GM12878 (cell line): ENCODE results near the gene TNKS2. TPM values are rescaled to one million over a fixed set of nuclear protein-coding genes. Genes with fewer than 3 reads are reported as not detected.

Experiments
- ATAC-seq: fragments of 200-7000 bp; cut with Tn5 transposase; 3 replicates; pipeline ENCODE4 v1.9.1; 2020; ENCODE audit warnings: mild to moderate bottlenecking, moderate library complexity
- BruUV-seq: library from RNA; stranded (reverse); fragments of 400-500 nt; replicated peaks from 2 replicates; lab custom pipeline; 2021; lab: Mats Ljungman, UMichigan
- CTCF ChIA-PET: fragments of 300-600 bp; sonication (Branson Sonifier 250); formaldehyde crosslinking; extraction: SDS; loops from one replicate; lab custom pipeline; 2021; ENCODE audit warnings: inconsistent platforms; lab: Yijun Ruan, JAX
- POLR2A ChIA-PET: fragments of 350-600 bp; formaldehyde crosslinking; extraction: SDS; loops from one replicate; lab custom pipeline; 2021; ENCODE audit warnings: inconsistent platforms; lab: Charles Lee
- RAD21 ChIA-PET: fragments of 300-600 bp; sonication (Branson Sonifier 250); formaldehyde crosslinking; loops from one replicate; lab custom pipeline; 2023; ENCODE audit warnings: antibody characterized with exemption; ENCODE audit not compliant: unreplicated experiment; lab: Charles Lee
- SMC1A ChIA-PET: fragments of 300-600 bp; sonication (Branson Sonifier 250); formaldehyde crosslinking; loops from one replicate; lab custom pipeline; 2023; ENCODE audit not compliant: unreplicated experiment, uncharacterized antibody; lab: Charles Lee
- DNase-seq: peaks from one replicate; pipeline ENCODE4 v3.0.0-alpha.2; 2011; ENCODE audit warnings: low read depth, low spot score
- FAIRE-seq: peaks from 3 replicates; lab custom pipeline; 2011; peaks lifted over from hg19 to GRCh38; lab: Jason Lieb, UNC
- H2AFZ ChIP-seq: 2 replicates; pipeline ENCODE4 v1.6.0; 2011; ENCODE audit warnings: low read depth, low read length, control low read depth; ENCODE audit not compliant: control insufficient read depth
- H3K27ac ChIP-seq: 2 replicates; pipeline ENCODE4 v1.5.1; 2011; ENCODE audit warnings: control low read depth; ENCODE audit not compliant: control insufficient read depth, insufficient read depth
- H3K27me3 ChIP-seq, 2 experiments: replicated peaks in 1 of 2; 2 replicates each; pipeline versions ENCODE4 v1.6.0 to v1.6.1; 2011; ENCODE audit warnings: low read length in 1 of 2; ENCODE audit not compliant: control insufficient read depth in 2 of 2, insufficient read depth in 2 of 2
- H3K36me3 ChIP-seq, 2 experiments: 2 replicates each; pipeline ENCODE4 v1.5.1; 2011; ENCODE audit warnings: low read length in 1 of 2; ENCODE audit not compliant: control insufficient read depth in 2 of 2, insufficient read depth in 2 of 2
- H3K4me1 ChIP-seq: 2 replicates; pipeline ENCODE4 v1.6.1; 2011; ENCODE audit warnings: mild to moderate bottlenecking, low read length, moderate library complexity, mixed read lengths; ENCODE audit not compliant: control insufficient read depth, insufficient read depth
- H3K4me2 ChIP-seq: 2 replicates; pipeline ENCODE4 v1.6.0; 2011; ENCODE audit warnings: control low read depth; ENCODE audit not compliant: control insufficient read depth, insufficient read depth
- H3K4me3 ChIP-seq: fragments of 200-600 bp; sonication (generic); 2 replicates; pipeline ENCODE4 v1.5.1; 2016
- H3K79me2 ChIP-seq: 2 replicates; pipeline ENCODE4 v1.6.0; 2011; ENCODE audit warnings: low read length; ENCODE audit not compliant: control insufficient read depth, insufficient read depth
- H3K9ac ChIP-seq: 2 replicates; pipeline ENCODE4 v1.8.0; 2011; ENCODE audit warnings: low read length, control low read depth, mixed read lengths; ENCODE audit not compliant: control insufficient read depth, insufficient read depth
- H3K9me3 ChIP-seq: replicated peaks from 3 replicates; pipeline ENCODE4 v1.5.1; 2011; ENCODE audit warnings: mild to moderate bottlenecking, low read length; ENCODE audit not compliant: control insufficient read depth, insufficient read depth
- H4K20me1 ChIP-seq: 2 replicates; pipeline ENCODE4 v1.6.0; 2011; ENCODE audit not compliant: control insufficient read depth, insufficient read depth
- CREM ChIP-seq: IDR thresholded peaks from 2 replicates; pipeline ENCODE4 v1.6.1; 2014; ENCODE audit warnings: antibody characterized with exemption, low read depth
- IKZF1 ChIP-seq: fragments of 450-650 bp; conservative IDR thresholded peaks from 2 replicates; pipeline ENCODE4 v1.6.1; 2017; ENCODE audit warnings: antibody characterized with exemption, mild to moderate bottlenecking
- MYB ChIP-seq: fragments of 150-350 bp; IDR thresholded peaks from 2 replicates; pipeline ENCODE4 v1.6.1; 2014; ENCODE audit warnings: mild to moderate bottlenecking, low read depth, low read length, borderline replicate concordance
- NR2C2 ChIP-seq: IDR thresholded peaks from 2 replicates; pipeline ENCODE4 v1.6.1; 2011; ENCODE audit warnings: borderline replicate concordance, low read depth; ENCODE audit not compliant: control insufficient read depth, insufficient read length
- RELA ChIP-seq: fragments of 450-650 bp; IDR thresholded peaks from 2 replicates; pipeline ENCODE4 v1.8.0; 2014; ENCODE audit warnings: borderline replicate concordance; ENCODE audit not compliant: partially characterized antibody
- SREBF2 ChIP-seq: IDR thresholded peaks from 2 replicates; pipeline ENCODE4 v1.6.1; 2012; ENCODE audit warnings: mild to moderate bottlenecking, low read length
- TAF1 ChIP-seq: IDR thresholded peaks from 2 replicates; pipeline ENCODE4 v1.6.1; 2011; ENCODE audit warnings: mild to moderate bottlenecking, low read depth, low read length, borderline replicate concordance
- TARDBP ChIP-seq: IDR thresholded peaks from 2 replicates; pipeline ENCODE4 v1.6.1; 2016; ENCODE audit warnings: borderline replicate concordance
- TCF12 ChIP-seq: IDR thresholded peaks from 2 replicates; pipeline ENCODE4 v1.6.1; 2011; ENCODE audit warnings: low read depth, mild to moderate bottlenecking, low read length
- WRNIP1 ChIP-seq: IDR thresholded peaks from 2 replicates; pipeline ENCODE4 v1.6.1; 2011; ENCODE audit warnings: low read depth, low read length, improper control_type of control experiment, borderline replicate concordance
- ZZZ3 ChIP-seq: IDR thresholded peaks from 2 replicates; pipeline ENCODE4 v1.6.1; 2011; ENCODE audit warnings: low read depth; ENCODE audit not compliant: control insufficient read depth, insufficient read length
- WGBS: methylation state at CpG from one replicate; pipeline ENCODE4 v1.1.6; 2016; ENCODE audit warnings: low lambda C conversion rate; ENCODE audit not compliant: insufficient replicate concordance, insufficient coverage; ENCODE audit errors: missing lambda C conversion rate; 5-methylcytosine and 5-hydroxymethylcytosine counted together
- in situ Hi-C: fragments of 300-500 bp; cut with MboI; formaldehyde crosslinking; loops from 9 replicates; pipeline ENCODE4 v1.14.3; 2018; ENCODE audit warnings: mixed read lengths
- intact Hi-C: fragments of 100-400 bp; cut with micrococcal nuclease; formaldehyde crosslinking; loops from one replicate; pipeline ENCODE4 v1.14.2; 2022; ENCODE audit not compliant: unreplicated experiment
- polyA plus RNA-seq, 11 experiments: library from polyadenylated mRNA; depleted of rRNA in 4 of 11; unstranded in 6 of 11; stranded (reverse) in 5 of 11; fragments of >200 nt; fragmentation: Nextera tagmentation in 4 of 11; fragmentation: Illumina TruSeq in 1 of 11; extraction: Ambion mirVana in 4 of 11; extraction: Trizol in 1 of 11; gene quantifications; 1 replicate in 1 of 11; 2 replicates in 10 of 11; pipeline versions ENCODE4 v1.2.1 to v1.2.3, GENCODE V29; 2011 to 2016; ENCODE audit warnings: inconsistent platforms in 2 of 11, missing spikeins in 2 of 11, low read depth in 1 of 11
- total RNA-seq, 4 experiments: library from RNA; depleted of rRNA in 3 of 4; stranded (reverse); fragments of >200 nt in 3 of 4; fragmentation: Illumina TruSeq in 1 of 4; extraction: Trizol in 1 of 4; gene quantifications; 2 replicates each; pipeline versions ENCODE4 v1.2.1 to v1.2.3, GENCODE V29; 2013 to 2021
- TF ChIP-seq, protein P1 (sequence below): fragments of 450-650 bp; IDR thresholded peaks from 2 replicates; pipeline ENCODE4 v1.6.1; 2017; ENCODE audit warnings: antibody characterized with exemption, mild to moderate bottlenecking, moderate library complexity
- TF ChIP-seq, protein P2 (sequence below): fragments of 450-650 bp; IDR thresholded peaks from 2 replicates; pipeline ENCODE4 v1.6.1; 2016; ENCODE audit warnings: mild to moderate bottlenecking, moderate library complexity, borderline replicate concordance

The TNKS2 gene
- total and polyA plus RNA-seq, 10 of the 15 experiments (the other 5 are each of a cell fraction or from before 2014, with no cell fraction given): 2.9 to 24.2 (median 6.9) TPM

DNA sequence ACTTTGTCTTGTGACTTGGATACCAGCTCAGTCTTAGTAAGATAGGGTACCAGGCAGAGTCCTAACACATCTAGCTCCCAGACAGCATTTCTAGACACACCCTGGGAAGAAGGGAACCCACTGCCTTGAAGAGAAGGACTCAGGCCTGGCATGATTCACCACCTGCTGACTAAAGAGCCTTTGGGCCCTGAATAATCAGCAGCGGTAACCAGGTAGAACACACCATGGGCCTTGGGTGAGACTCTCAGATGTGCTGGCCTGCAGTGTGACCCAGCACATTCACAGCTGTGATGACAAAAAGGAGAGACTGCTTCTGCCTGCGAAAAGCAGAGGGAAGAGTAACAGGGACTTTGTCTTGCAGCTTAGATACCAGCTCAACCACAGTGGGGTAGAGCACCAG is 10.4 kb upstream of the TNKS2 start:
- ChIA-PET SMC1A (interaction anchor here (0.9 kb wide), 1 partner anchor 19 kb away, joined by 3 read pairs; no protein-coding TSS in a partner anchor), POLR2A (no interaction called here), CTCF (no interaction called here), RAD21 (no interaction called here)
- Histone ChIP-seq H3K9ac (no peak overlapping the region), H3K4me2 (no peak overlapping the region), H3K27me3 (peaks cover 0 to 2% of the 10 kb centered on the region in 2 experiments; a peak in 2 of 4 replicates), H4K20me1 (no peaks in the 10 kb centered on the region), H3K79me2 (no peaks in the 10 kb centered on the region), H3K4me3 (no peak overlapping the region), H2AFZ (no peak overlapping the region), H3K4me1 (no peaks in the 10 kb centered on the region), H3K27ac (no peak overlapping the region), H3K9me3 (no peaks in the 10 kb centered on the region), H3K36me3 (no peaks in the 10 kb centered on the region)
- TF ChIP-seq ZZZ3: no peak
- TF ChIP-seq IKZF1: no peak
- no peak for TF ChIP-seq RELA
- no peak for TF ChIP-seq SREBF2
- TF ChIP-seq, protein P1, sequence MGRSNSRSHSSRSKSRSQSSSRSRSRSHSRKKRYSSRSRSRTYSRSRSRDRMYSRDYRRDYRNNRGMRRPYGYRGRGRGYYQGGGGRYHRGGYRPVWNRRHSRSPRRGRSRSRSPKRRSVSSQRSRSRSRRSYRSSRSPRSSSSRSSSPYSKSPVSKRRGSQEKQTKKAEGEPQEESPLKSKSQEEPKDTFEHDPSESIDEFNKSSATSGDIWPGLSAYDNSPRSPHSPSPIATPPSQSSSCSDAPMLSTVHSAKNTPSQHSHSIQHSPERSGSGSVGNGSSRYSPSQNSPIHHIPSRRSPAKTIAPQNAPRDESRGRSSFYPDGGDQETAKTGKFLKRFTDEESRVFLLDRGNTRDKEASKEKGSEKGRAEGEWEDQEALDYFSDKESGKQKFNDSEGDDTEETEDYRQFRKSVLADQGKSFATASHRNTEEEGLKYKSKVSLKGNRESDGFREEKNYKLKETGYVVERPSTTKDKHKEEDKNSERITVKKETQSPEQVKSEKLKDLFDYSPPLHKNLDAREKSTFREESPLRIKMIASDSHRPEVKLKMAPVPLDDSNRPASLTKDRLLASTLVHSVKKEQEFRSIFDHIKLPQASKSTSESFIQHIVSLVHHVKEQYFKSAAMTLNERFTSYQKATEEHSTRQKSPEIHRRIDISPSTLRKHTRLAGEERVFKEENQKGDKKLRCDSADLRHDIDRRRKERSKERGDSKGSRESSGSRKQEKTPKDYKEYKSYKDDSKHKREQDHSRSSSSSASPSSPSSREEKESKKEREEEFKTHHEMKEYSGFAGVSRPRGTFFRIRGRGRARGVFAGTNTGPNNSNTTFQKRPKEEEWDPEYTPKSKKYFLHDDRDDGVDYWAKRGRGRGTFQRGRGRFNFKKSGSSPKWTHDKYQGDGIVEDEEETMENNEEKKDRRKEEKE: no peak
- TF ChIP-seq, protein P2, sequence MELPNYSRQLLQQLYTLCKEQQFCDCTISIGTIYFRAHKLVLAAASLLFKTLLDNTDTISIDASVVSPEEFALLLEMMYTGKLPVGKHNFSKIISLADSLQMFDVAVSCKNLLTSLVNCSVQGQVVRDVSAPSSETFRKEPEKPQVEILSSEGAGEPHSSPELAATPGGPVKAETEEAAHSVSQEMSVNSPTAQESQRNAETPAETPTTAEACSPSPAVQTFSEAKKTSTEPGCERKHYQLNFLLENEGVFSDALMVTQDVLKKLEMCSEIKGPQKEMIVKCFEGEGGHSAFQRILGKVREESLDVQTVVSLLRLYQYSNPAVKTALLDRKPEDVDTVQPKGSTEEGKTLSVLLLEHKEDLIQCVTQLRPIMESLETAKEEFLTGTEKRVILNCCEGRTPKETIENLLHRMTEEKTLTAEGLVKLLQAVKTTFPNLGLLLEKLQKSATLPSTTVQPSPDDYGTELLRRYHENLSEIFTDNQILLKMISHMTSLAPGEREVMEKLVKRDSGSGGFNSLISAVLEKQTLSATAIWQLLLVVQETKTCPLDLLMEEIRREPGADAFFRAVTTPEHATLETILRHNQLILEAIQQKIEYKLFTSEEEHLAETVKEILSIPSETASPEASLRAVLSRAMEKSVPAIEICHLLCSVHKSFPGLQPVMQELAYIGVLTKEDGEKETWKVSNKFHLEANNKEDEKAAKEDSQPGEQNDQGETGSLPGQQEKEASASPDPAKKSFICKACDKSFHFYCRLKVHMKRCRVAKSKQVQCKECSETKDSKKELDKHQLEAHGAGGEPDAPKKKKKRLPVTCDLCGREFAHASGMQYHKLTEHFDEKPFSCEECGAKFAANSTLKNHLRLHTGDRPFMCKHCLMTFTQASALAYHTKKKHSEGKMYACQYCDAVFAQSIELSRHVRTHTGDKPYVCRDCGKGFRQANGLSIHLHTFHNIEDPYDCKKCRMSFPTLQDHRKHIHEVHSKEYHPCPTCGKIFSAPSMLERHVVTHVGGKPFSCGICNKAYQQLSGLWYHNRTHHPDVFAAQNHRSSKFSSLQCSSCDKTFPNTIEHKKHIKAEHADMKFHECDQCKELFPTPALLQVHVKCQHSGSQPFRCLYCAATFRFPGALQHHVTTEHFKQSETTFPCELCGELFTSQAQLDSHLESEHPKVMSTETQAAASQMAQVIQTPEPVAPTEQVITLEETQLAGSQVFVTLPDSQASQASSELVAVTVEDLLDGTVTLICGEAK: no peak
- TF ChIP-seq TAF1: no peak
- TF ChIP-seq NR2C2: no peak
- no peak for TF ChIP-seq MYB
- TF ChIP-seq WRNIP1: no peak
- no peak for TF ChIP-seq TARDBP
- no peak for TF ChIP-seq CREM
- no peak for TF ChIP-seq TCF12
- no peak for DNase-seq
- BruUV-seq: no TSS peak
- WGBS: 54% methylated on average over 2 of the region's 2 CpGs
- no peak for FAIRE-seq
- intact Hi-C loops: no loop called here
- in situ Hi-C loops: no loop called here
- ATAC-seq: no peak
